ENCODE results near the gene SGMS1. TPM values are rescaled to one million over a fixed set of nuclear protein-coding genes. Genes with fewer than 3 reads are reported as not detected.

The SGMS1 gene
- total RNA-seq, 1 experiment from 2014 or later: 34.5 TPM

GRCh38 chr10:50600286-50600685 is 23.5 kb downstream of the SGMS1 start:
- intact Hi-C loops (cut with micrococcal nuclease; ENCODE audit: unreplicated experiment): no loop called here
- no peak overlapping the region for H3K27ac Mint-ChIP-seq (ENCODE audit: unreplicated experiment)
- no TSS peak for BruUV-seq (replicated peaks)
- H3K36me3 Mint-ChIP-seq (ENCODE audit: insufficient read depth, unreplicated experiment): no peaks in the 10 kb centered on the region
- H3K27me3 Mint-ChIP-seq (ENCODE audit: unreplicated experiment): no peaks in the 10 kb centered on the region
- H3K9me3 Mint-ChIP-seq (ENCODE audit: low read depth, unreplicated experiment): no peaks in the 10 kb centered on the region
- DNase-seq: no peak
- peaks cover 43% of the 10 kb centered on the region for H3K4me1 Mint-ChIP-seq (ENCODE audit: low read depth, unreplicated experiment)
- CTCF ChIA-PET: no interaction called here
- H3K4me3 Mint-ChIP-seq (ENCODE audit: low read depth, unreplicated experiment): no peak overlapping the region
- TF ChIP-seq CTCF (IDR thresholded peaks at IDR 0.05; ENCODE audit: unreplicated experiment): no peak

- TF ChIP-seq CTCF (IDR thresholded peaks at IDR 0.05; ENCODE audit: unreplicated experiment): no peak
- Mint-ChIP-seq H3K27ac (ENCODE audit: unreplicated experiment) (no peak overlapping the region), H3K4me3 (ENCODE audit: low read depth, unreplicated experiment) (no peak overlapping the region), H3K27me3 (ENCODE audit: unreplicated experiment) (no peaks in the 10 kb centered on the region), H3K9me3 (ENCODE audit: low read depth, unreplicated experiment) (no peaks in the 10 kb centered on the region), H3K36me3 (ENCODE audit: insufficient read depth, unreplicated experiment) (no peaks in the 10 kb centered on the region), H3K4me1 (ENCODE audit: low read depth, unreplicated experiment) (peaks cover 15% of the 10 kb centered on the region)
- CTCF ChIA-PET: no interaction called here
- BruUV-seq (replicated peaks): no TSS peak
- no peak for DNase-seq
- intact Hi-C loops (cut with micrococcal nuclease; ENCODE audit: unreplicated experiment): no loop called here
These were observed 26.9 kb downstream of the SGMS1 start for GRCh38 chr10:50596897-50597296.

- no peak overlapping the region for H3K4me3 Mint-ChIP-seq (ENCODE audit: low read depth, unreplicated experiment)
- H3K9me3 Mint-ChIP-seq (ENCODE audit: low read depth, unreplicated experiment): no peaks in the 10 kb centered on the region
- H3K36me3 Mint-ChIP-seq (ENCODE audit: insufficient read depth, unreplicated experiment): no peaks in the 10 kb centered on the region
- H3K27me3 Mint-ChIP-seq (ENCODE audit: unreplicated experiment): no peaks in the 10 kb centered on the region
- H3K4me1 Mint-ChIP-seq (ENCODE audit: low read depth, unreplicated experiment): peaks cover 12% of the 10 kb centered on the region
- no peak for DNase-seq
- H3K27ac Mint-ChIP-seq (ENCODE audit: unreplicated experiment): no peak overlapping the region
- intact Hi-C loops (cut with micrococcal nuclease; ENCODE audit: unreplicated experiment): no loop called here
- no peak for TF ChIP-seq CTCF (IDR thresholded peaks at IDR 0.05; ENCODE audit: unreplicated experiment)
- CTCF ChIA-PET: interaction anchor here (0.7 kb wide), 1 partner anchor 1548 kb away, joined by 5 read pairs; no protein-coding TSS in a partner anchor
- no TSS peak for BruUV-seq (replicated peaks)
These were observed 27.3 kb downstream of the SGMS1 start for GRCh38 chr10:50596456-50596855.

- H3K9me3 Mint-ChIP-seq (ENCODE audit: low read depth, unreplicated experiment): no peaks in the 10 kb centered on the region
- H3K27me3 Mint-ChIP-seq (ENCODE audit: unreplicated experiment): no peaks in the 10 kb centered on the region
- no peak for DNase-seq
- TF ChIP-seq CTCF (IDR thresholded peaks at IDR 0.05; ENCODE audit: unreplicated experiment): no peak
- no peak overlapping the region for H3K4me3 Mint-ChIP-seq (ENCODE audit: low read depth, unreplicated experiment)
- intact Hi-C loops (cut with micrococcal nuclease; ENCODE audit: unreplicated experiment): no loop called here
- no peaks in the 10 kb centered on the region for H3K36me3 Mint-ChIP-seq (ENCODE audit: insufficient read depth, unreplicated experiment)
- BruUV-seq (replicated peaks): no TSS peak
- peaks cover 6% of the 10 kb centered on the region for H3K4me1 Mint-ChIP-seq (ENCODE audit: low read depth, unreplicated experiment)
- H3K27ac Mint-ChIP-seq (ENCODE audit: unreplicated experiment): no peak overlapping the region
- CTCF ChIA-PET: interaction anchor here (0.7 kb wide), 1 partner anchor 1548 kb away, joined by 5 read pairs; no protein-coding TSS in a partner anchor
These were observed 28.0 kb downstream of the SGMS1 start for GRCh38 chr10:50595785-50596184.
